SK-N-MC (cell line): ENCODE results near the gene TMEM247.

ENCODE experiments used
- DNase-seq: peaks from one replicate; pipeline ENCODE4 v3.0.0-alpha.2; 2011; ENCODE audit warnings: low read depth, low spot score
- H3K27ac ChIP-seq: fragments of 200-600 bp; sonication (generic); 2 replicates; pipeline ENCODE4 v1.5.1; 2016; ENCODE audit warnings: mixed run types
- H3K36me3 ChIP-seq: fragments of 200-600 bp; sonication (generic); 2 replicates; pipeline ENCODE4 v1.6.1; 2017; ENCODE audit warnings: antibody characterized with exemption, low read length, mixed read lengths; ENCODE audit not compliant: insufficient read depth
- H3K4me3 ChIP-seq: fragments of 200-600 bp; sonication (generic); 2 replicates; pipeline ENCODE4 v1.5.1; 2016
- H3K9ac ChIP-seq: fragments of 200-600 bp; sonication (generic); 2 replicates; pipeline ENCODE4 v1.8.0; 2017; ENCODE audit warnings: mixed run types, mixed read lengths; ENCODE audit not compliant: insufficient read length
- H3K9me3 ChIP-seq: fragments of 200-600 bp; sonication (generic); 2 replicates; pipeline ENCODE4 v1.6.1; 2017; ENCODE audit warnings: low read depth, mild to moderate bottlenecking, antibody characterized with exemption, low read length, moderate library complexity, mixed read lengths
- EZH2 ChIP-seq: fragments of 200-600 bp; sonication (generic); IDR thresholded peaks from one replicate; pipeline ENCODE4 v1.6.1; 2017; ENCODE audit warnings: antibody characterized with exemption
- FOXP2 ChIP-seq: optimal IDR thresholded peaks from 2 replicates; pipeline ENCODE3; 2011; ENCODE audit warnings: mild to moderate bottlenecking, moderate library complexity; ENCODE audit not compliant: insufficient read depth; ENCODE audit errors: extremely low read length, control extremely low read depth
- POLR2AphosphoS5 ChIP-seq: IDR thresholded peaks from 2 replicates; pipeline ENCODE4 v1.6.1; 2012; ENCODE audit warnings: mild to moderate bottlenecking, low read depth, low read length, borderline replicate concordance

TMEM247 gene

GRCh38 chr2:46489423-46490174, 10.2 kb downstream of the TMEM247 start:
- no peaks in the 10 kb centered on the region for H3K9me3 ChIP-seq
- H3K4me3 ChIP-seq = no peak overlapping the region
- H3K27ac ChIP-seq = peak overlapping the region; percentile 7; the same call in 1 of the 2 replicates
- TF ChIP-seq FOXP2 (no peak), EZH2 (no peak), POLR2AphosphoS5 (no peak)
- DNase-seq = no peak
- H3K36me3 ChIP-seq = no peaks in the 10 kb centered on the region
- no peak overlapping the region for H3K9ac ChIP-seq

GRCh38 chr2:46490521-46491141, 11.3 kb downstream of the TMEM247 start:
- Histone ChIP-seq H3K4me3 (peak overlapping the region; percentile 6; the same call in 1 of the 2 replicates), H3K27ac (peak overlapping the region; percentile 21; the same call in 1 of the 2 replicates), H3K36me3 (no peaks in the 10 kb centered on the region), H3K9ac (no peak overlapping the region), H3K9me3 (no peaks in the 10 kb centered on the region)
- no peak for DNase-seq
- TF ChIP-seq POLR2AphosphoS5 (no peak), FOXP2 (no peak), EZH2 (no peak)

GRCh38 chr2:46492301-46492700, 12.9 kb downstream of the TMEM247 start:
- Histone ChIP-seq H3K9ac (no peak overlapping the region), H3K9me3 (no peaks in the 10 kb centered on the region), H3K36me3 (no peaks in the 10 kb centered on the region), H3K4me3 (no peak overlapping the region), H3K27ac (no peak overlapping the region)
- DNase-seq = no peak
- TF ChIP-seq EZH2 = no peak
- TF ChIP-seq FOXP2 = no peak
- no peak for TF ChIP-seq POLR2AphosphoS5

- Histone ChIP-seq H3K4me3 (no peak overlapping the region), H3K27ac (no peak overlapping the region), H3K9me3 (no peaks in the 10 kb centered on the region), H3K9ac (no peak overlapping the region), H3K36me3 (no peaks in the 10 kb centered on the region)
- TF ChIP-seq FOXP2 = no peak
- no peak for TF ChIP-seq POLR2AphosphoS5
- no peak for TF ChIP-seq EZH2
- DNase-seq = no peak
Observed at GRCh38 chr2:46493241-46493970, 14.0 kb downstream of the TMEM247 start.

GRCh38 chr2:46493971-46494250, 14.5 kb downstream of the TMEM247 start:
- DNase-seq = no peak
- no peaks in the 10 kb centered on the region for H3K9me3 ChIP-seq
- H3K9ac ChIP-seq = no peak overlapping the region
- TF ChIP-seq EZH2 (no peak), FOXP2 (no peak), POLR2AphosphoS5 (no peak)
- H3K4me3 ChIP-seq = no peak overlapping the region
- no peaks in the 10 kb centered on the region for H3K36me3 ChIP-seq
- H3K27ac ChIP-seq = no peak overlapping the region

GRCh38 chr2:46494596-46494995, 15.2 kb downstream of the TMEM247 start:
- H3K4me3 ChIP-seq = no peak overlapping the region
- no peak for DNase-seq
- H3K27ac ChIP-seq = no peak overlapping the region

GRCh38 chr2:46495231-46496030, 16.1 kb downstream of the TMEM247 start:
- Histone ChIP-seq H3K9me3 (no peaks in the 10 kb centered on the region), H3K4me3 (no peak overlapping the region), H3K9ac (no peak overlapping the region), H3K36me3 (no peaks in the 10 kb centered on the region), H3K27ac (no peak overlapping the region)
- no peak for DNase-seq
- TF ChIP-seq EZH2 (no peak), POLR2AphosphoS5 (no peak), FOXP2 (no peak)

More at GRCh38 chr2:46494596-46494995, 15.2 kb downstream of the TMEM247 start:
- Histone ChIP-seq H3K9ac (no peak overlapping the region), H3K36me3 (no peaks in the 10 kb centered on the region), H3K9me3 (no peaks in the 10 kb centered on the region)
- TF ChIP-seq FOXP2 (no peak), POLR2AphosphoS5 (no peak), EZH2 (no peak)

GRCh38 chr2:46497766-46498165, 18.4 kb downstream of the TMEM247 start:
- Histone ChIP-seq H3K4me3 (no peak overlapping the region), H3K9me3 (no peaks in the 10 kb centered on the region), H3K27ac (no peak overlapping the region), H3K9ac (no peak overlapping the region), H3K36me3 (no peaks in the 10 kb centered on the region)
- no peak for DNase-seq
- no peak for TF ChIP-seq EZH2

GRCh38 chr2:46498681-46499080, 19.3 kb downstream of the TMEM247 start:
- Histone ChIP-seq H3K9ac (no peak overlapping the region), H3K36me3 (no peaks in the 10 kb centered on the region), H3K4me3 (no peak overlapping the region), H3K27ac (no peak overlapping the region), H3K9me3 (no peaks in the 10 kb centered on the region)
- DNase-seq = no peak
- TF ChIP-seq EZH2 (no peak), FOXP2 (no peak), POLR2AphosphoS5 (no peak)
